GM12874 (cell line): ENCODE data around the gene FIGLA.

Experiments
- CTCF ChIP-seq: IDR thresholded peaks from 2 replicates; pipeline ENCODE4 v1.5.1; 2011; ENCODE audit warnings: low read depth, mild to moderate bottlenecking, control low read depth, low read length, moderate library complexity; ENCODE audit not compliant: insufficient read depth

Gene FIGLA

GRCh38 chr2:70823249-70823648 lies 32.8 kb upstream of the FIGLA start:
- no peak for TF ChIP-seq CTCF

GRCh38 chr2:70822843-70823242 lies 32.4 kb upstream of the FIGLA start:
- no peak for TF ChIP-seq CTCF

GRCh38 chr2:70820499-70820898 lies 30.1 kb upstream of the FIGLA start, which contains the start of gene CLEC4F:
CLEC4F (minus strand) TSS chr2:70820599; CDS start chr2:70820523, 76 bp downstream.
- TF ChIP-seq CTCF, result no peak

- no peak for TF ChIP-seq CTCF
These were observed 27.0 kb upstream of the FIGLA start for GRCh38 chr2:70817284-70817954.

GRCh38 chr2:70816726-70817125 lies 26.3 kb upstream of the FIGLA start:
- TF ChIP-seq CTCF, result no peak

- TF ChIP-seq CTCF, result no peak
These were observed 18.8 kb upstream of the FIGLA start for GRCh38 chr2:70808983-70809958.

- no peak for TF ChIP-seq CTCF
These were observed 17.3 kb upstream of the FIGLA start for GRCh38 chr2:70807828-70808118.
